ENCODE measurements around the gene GPD1. TPM values are rescaled to one million over a fixed set of nuclear protein-coding genes. Genes with fewer than 3 reads are reported as not detected.
A peak's percentile ranks its signal among the peaks of the same experiment; 100 is the strongest.

Gene GPD1
- total and polyA plus RNA-seq, 9 of the 15 experiments (the other 6 are each of a cell fraction or from before 2014, with no cell fraction given), result 0.13 to 1.00 (median 0.55) TPM

GRCh38 chr12:50055831-50056638, 47.8 kb upstream of the GPD1 start (continued):
- TF ChIP-seq HMBOX1 (IDR thresholded peaks at IDR 0.05) (no peak), TGIF2 (CRISPR knock-in tag; IDR thresholded peaks at IDR 0.05) (no peak), NFE2L1 (tag; IDR thresholded peaks at IDR 0.05; ENCODE audit: borderline replicate concordance, low read depth) (no peak), GABPB1 (CRISPR knock-in tag; IDR thresholded peaks at IDR 0.05) (no peak), RHOXF2B (CRISPR knock-in tag; conservative IDR thresholded peaks at IDR 0.05) (no peak), ELK3 (CRISPR knock-in tag; IDR thresholded peaks at IDR 0.05) (no peak), TAF9B (IDR thresholded peaks at IDR 0.05; ENCODE audit: partially characterized antibody) (no peak), RAD21 (CRISPR knock-in tag; conservative IDR thresholded peaks at IDR 0.05 in 1 of 2, IDR thresholded peaks at IDR 0.05 in 1 of 2) (peak; percentile 96 to 97), NCOR1 (IDR thresholded peaks at IDR 0.05) (no peak), NR2C2 (CRISPR knock-in tag; IDR thresholded peaks at IDR 0.05) (no peak), NR2C2 (tag; IDR thresholded peaks at IDR 0.05) (no peak), GATA2 (CRISPR knock-in tag; IDR thresholded peaks at IDR 0.05) (no peak), NR3C1 (CRISPR knock-in tag; IDR thresholded peaks at IDR 0.05) (no peak), PRPF4 (IDR thresholded peaks at IDR 0.05; ENCODE audit: insufficient read depth, low read depth, low read length, poor library complexity, severe bottlenecking) (no peak), ZNF212 (CRISPR knock-in tag; IDR thresholded peaks at IDR 0.05) (no peak), NKRF (IDR thresholded peaks at IDR 0.05; ENCODE audit: borderline replicate concordance) (peak; percentile 49; the same call in 1 of the 2 replicates), POLR2G (IDR thresholded peaks at IDR 0.05; ENCODE audit: low read depth, low read length) (no peak), POLR2A (conservative IDR thresholded peaks at IDR 0.05) (no peak), ZNF324 (CRISPR knock-in tag; IDR thresholded peaks at IDR 0.05) (no peak), ZNF197 (CRISPR knock-in tag; IDR thresholded peaks at IDR 0.05; ENCODE audit: low read depth) (no peak)
